Body of pancreas (tissue), 4 donors: ENCODE measurements around the gene ACE. TPM values are rescaled to one million over a fixed set of nuclear protein-coding genes. Genes with fewer than 3 reads are reported as not detected.

Experiments
- ATAC-seq: fragments of 150-250 bp; one replicate; pipeline ENCODE4 v1.9.1; 2016
- DNase-seq, 4 donors: peaks; one replicate each; pipeline ENCODE4 v3.0.0-alpha.2; 2019
- H3K27ac ChIP-seq, 4 donors: fragments of 200-600 bp; sonication (generic); 1 replicate in 3 of 4; 2 replicates in 1 of 4; pipeline versions ENCODE4 v1.5.1 to v1.6.1; 2016 to 2019; ENCODE audit warnings: mild to moderate bottlenecking in 1 of 4, mixed read lengths in 1 of 4, moderate library complexity in 1 of 4
- H3K27me3 ChIP-seq, 2 donors: fragments of 200-600 bp; sonication (generic); one replicate each; pipeline ENCODE4 v1.6.0; 2016; ENCODE audit warnings: mild to moderate bottlenecking in 1 of 2
- H3K36me3 ChIP-seq, 2 donors: fragments of 200-600 bp; sonication (generic); replicated peaks in 1 of 2; 2 replicates each; pipeline ENCODE4 v1.5.1; 2016; ENCODE audit warnings: low read depth in 2 of 2; ENCODE audit not compliant: insufficient read depth in 1 of 2
- H3K4me1 ChIP-seq: fragments of 200-600 bp; sonication (generic); one replicate; pipeline ENCODE4 v1.6.0; 2016
- H3K4me3 ChIP-seq, 2 donors: fragments of 200-600 bp; sonication (generic); 1 replicate in 1 of 2; 2 replicates in 1 of 2; pipeline ENCODE4 v1.5.1; 2016 to 2019
- H3K9me3 ChIP-seq, 3 donors: fragments of 200-600 bp; sonication (generic); 1 replicate in 2 of 3; 2 replicates in 1 of 3; pipeline ENCODE4 v1.5.1; 2016
- CTCF ChIP-seq, 7 experiments: fragments of 450-650 bp in 4 of 7; fragments of 200-600 bp in 3 of 7; sonication (generic) in 3 of 7; IDR thresholded peaks; one replicate each; pipeline ENCODE4 v1.5.1; 2016 to 2019; ENCODE audit warnings: antibody characterized with exemption in 7 of 7
- POLR2A ChIP-seq, 3 donors: fragments of 450-650 bp; IDR thresholded peaks; one replicate each; pipeline ENCODE4 v1.6.1; 2016; ENCODE audit warnings: antibody characterized with exemption in 3 of 3, mild to moderate bottlenecking in 2 of 3
- WGBS, 2 donors: methylation state at CpG; one replicate each; pipeline ENCODE4 v1.1.5; 2017; 5-methylcytosine and 5-hydroxymethylcytosine counted together
- intact Hi-C: fragments of 100-400 bp; cut with DNase I; formaldehyde crosslinking; loops from one replicate; pipeline ENCODE4 v1.15.1; 2023
- total RNA-seq, 2 donors: library from RNA; depleted of rRNA; stranded (reverse); fragments of >200 nt; gene quantifications; one replicate each; pipeline ENCODE4 v1.1.0, GENCODE V29; 2016

Gene ACE
- total RNA-seq, 2 donors from 2014 or later, result 5.3 to 6.2 TPM

GRCh38 chr17:63431939-63432804 lies 44.7 kb upstream of the ACE start:
- Histone ChIP-seq H3K36me3 (no peaks in the 10 kb centered on the region), H3K27me3 (no peaks in the 10 kb centered on the region), H3K4me3 (no peak overlapping the region), H3K9me3 (no peaks in the 10 kb centered on the region), H3K27ac (peak overlapping the region; percentile 69 to 87 (median 76)), H3K4me1 (peaks cover 56% of the 10 kb centered on the region)
- no peak for ATAC-seq
- no peak for TF ChIP-seq CTCF (IDR thresholded peaks at IDR 0.05)
- no peak for TF ChIP-seq POLR2A (IDR thresholded peaks at IDR 0.05)
- intact Hi-C loops, result loop anchor here (5.0 kb wide), 1 partner anchor 175 kb away; no protein-coding TSS in a partner anchor
- WGBS, 2 donors, result 41 to 42% methylated on average over 16 of the region's 16 CpGs
- DNase-seq, result peak in 1 of 4 donors; percentile 23

GRCh38 chr17:63433746-63434591 lies 42.9 kb upstream of the ACE start:
- Histone ChIP-seq H3K36me3 (no peaks in the 10 kb centered on the region), H3K9me3 (no peaks in the 10 kb centered on the region), H3K4me1 (peaks cover 71% of the 10 kb centered on the region), H3K4me3 (no peak overlapping the region), H3K27me3 (no peaks in the 10 kb centered on the region), H3K27ac (peak overlapping the region; percentile 57 to 87 (median 73))
- no peak for TF ChIP-seq POLR2A (IDR thresholded peaks at IDR 0.05)
- TF ChIP-seq CTCF (IDR thresholded peaks at IDR 0.05), result no peak
- 42 to 48% methylated on average over 12 to 28 of the region's 32 CpGs for WGBS, 2 donors
- DNase-seq (peak; percentile 67 to 89 (median 78)), ATAC-seq (peak; percentile 26)
- intact Hi-C loops, result loop anchor here (5.0 kb wide), 1 partner anchor 173 kb away; no protein-coding TSS in a partner anchor

- peaks cover 75% of the 10 kb centered on the region for H3K4me1 ChIP-seq
- 26 to 77% methylated on average over 9 to 25 of the region's 25 CpGs for WGBS, 2 donors
- no peak overlapping the region for H3K4me3 ChIP-seq
Observed at GRCh38 chr17:63434951-63435571, 41.8 kb upstream of the ACE start.

More at GRCh38 chr17:63434951-63435571, 41.8 kb upstream of the ACE start:
- ATAC-seq, result peak; percentile 73
- TF ChIP-seq CTCF (IDR thresholded peaks at IDR 0.05) (peak in 1 of 7 experiments; percentile 10), POLR2A (IDR thresholded peaks at IDR 0.05) (no peak)
- Histone ChIP-seq H3K27ac (peak overlapping the region; percentile 53 to 87 (median 73)), H3K27me3 (no peaks in the 10 kb centered on the region), H3K9me3 (no peaks in the 10 kb centered on the region), H3K36me3 (no peaks in the 10 kb centered on the region)
- DNase-seq, result peak; percentile 93 to 96 (median 94)
- intact Hi-C loops, result loop anchor here (5.0 kb wide), 2 partner anchors 42 to 172 kb away; partner anchors contain the start of gene ACE
